Stimulated activated CD4-positive, alpha-beta T cell treated with anti-CD3 and anti-CD28 coated beads, Interleukin-12 subunit alpha, Interleukin-12 subunit beta, amount 100 ng/mL, for 4 hours (primary cell): ENCODE results near the gene GMDS.

Experiments
- DNase-seq: peaks from one replicate; pipeline ENCODE4 v3.0.0-alpha.2; 2020

GMDS gene

GRCh38 chr6:1593958-1594314 lies 651.5 kb downstream of the GMDS start:
- DNase-seq = no peak

GRCh38 chr6:1593286-1593957 lies 652.0 kb downstream of the GMDS start:
- no peak for DNase-seq

GRCh38 chr6:1592852-1593251 lies 652.6 kb downstream of the GMDS start:
- DNase-seq = no peak

GRCh38 chr6:1591926-1592325 lies 653.5 kb downstream of the GMDS start:
- DNase-seq = no peak

- no peak for DNase-seq
These were observed 654.2 kb downstream of the GMDS start for GRCh38 chr6:1591243-1591642.

- DNase-seq = no peak
These were observed 654.8 kb downstream of the GMDS start for GRCh38 chr6:1590580-1590979.

- DNase-seq = no peak
These were observed 656.2 kb downstream of the GMDS start for GRCh38 chr6:1589208-1589607.

- no peak for DNase-seq
These were observed 657.4 kb downstream of the GMDS start for GRCh38 chr6:1587977-1588376.

GRCh38 chr6:1587546-1587945 lies 657.9 kb downstream of the GMDS start:
- no peak for DNase-seq

- DNase-seq = no peak
These were observed 658.4 kb downstream of the GMDS start for GRCh38 chr6:1586861-1587450.

- DNase-seq = no peak
These were observed 659.1 kb downstream of the GMDS start for GRCh38 chr6:1586256-1586655.

GRCh38 chr6:1585669-1586049 lies 659.7 kb downstream of the GMDS start:
- no peak for DNase-seq

GRCh38 chr6:1584996-1585668 lies 660.3 kb downstream of the GMDS start:
- DNase-seq = no peak

GRCh38 chr6:1584146-1584545 lies 661.3 kb downstream of the GMDS start:
- no peak for DNase-seq

GRCh38 chr6:1581120-1581991 lies 664.0 kb downstream of the GMDS start:
- no peak for DNase-seq

- DNase-seq = no peak
These were observed 664.8 kb downstream of the GMDS start for GRCh38 chr6:1580585-1580984.

- DNase-seq = no peak
These were observed 665.3 kb downstream of the GMDS start for GRCh38 chr6:1580109-1580508.

- DNase-seq = no peak
These were observed 666.3 kb downstream of the GMDS start for GRCh38 chr6:1579096-1579495.

GRCh38 chr6:1577896-1578745 lies 667.3 kb downstream of the GMDS start:
- DNase-seq = no peak

GRCh38 chr6:1577146-1577680 lies 668.2 kb downstream of the GMDS start:
- DNase-seq = no peak

- no peak for DNase-seq
These were observed 668.7 kb downstream of the GMDS start for GRCh38 chr6:1576711-1577110.

GRCh38 chr6:1576166-1576565 lies 669.2 kb downstream of the GMDS start:
- DNase-seq = no peak
